NCI-H128 (cell line): Measurements from ENCODE around the gene ANKS1A.

Source experiments
- DNase-seq: peaks from one replicate; lab custom pipeline; 2025; ENCODE audit not compliant: unreplicated experiment; lab: John Stamatoyannopoulos, UW

The ANKS1A gene

DNA sequence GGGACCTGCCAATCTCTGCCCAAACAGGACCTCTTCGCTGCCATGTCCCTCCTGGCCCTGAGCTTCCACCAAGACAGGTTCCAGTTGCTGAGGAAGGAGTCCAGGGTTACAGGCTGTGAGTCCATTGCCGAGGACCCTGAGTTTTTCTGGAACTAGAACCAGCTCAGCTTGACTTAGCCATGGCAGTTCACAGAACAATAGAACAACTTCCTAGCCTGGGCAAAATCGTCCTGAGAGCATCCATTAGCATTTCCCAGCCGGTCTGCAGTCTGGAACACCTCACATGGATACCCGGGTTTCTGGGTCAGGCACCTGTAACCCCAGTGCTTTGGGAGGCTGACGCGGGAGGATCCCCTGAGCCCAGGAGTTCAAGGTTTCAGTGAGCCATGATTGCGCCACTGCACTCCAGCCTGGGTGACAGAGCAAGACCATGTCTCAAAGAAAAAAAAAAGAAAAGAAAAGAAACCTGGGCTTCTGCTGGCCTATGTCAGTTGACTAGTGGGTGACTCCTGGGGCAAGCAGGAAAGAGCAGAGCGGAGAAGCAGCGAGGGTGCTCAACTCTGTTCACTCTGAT is 161.8 kb downstream of the ANKS1A start:
- no peak for DNase-seq

DNA sequence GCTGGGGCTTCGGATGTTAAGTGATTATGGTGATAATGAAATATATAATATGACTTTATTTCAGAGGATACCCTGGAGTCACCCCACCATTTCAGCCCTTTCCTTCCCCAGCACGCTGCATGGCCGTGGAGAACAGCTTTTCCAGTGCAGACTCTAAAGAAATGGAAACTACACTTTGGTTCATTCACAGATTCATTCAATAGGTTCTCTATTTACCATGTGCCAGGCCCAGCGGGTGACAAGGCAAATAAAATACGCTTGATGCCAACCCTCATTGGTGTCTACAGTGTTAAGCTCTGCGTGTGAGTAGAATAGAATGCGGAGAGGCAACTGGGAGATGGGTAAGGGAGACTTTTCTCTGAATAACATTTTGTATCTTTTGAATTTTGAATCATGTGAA is 162.3 kb downstream of the ANKS1A start:
- no peak for DNase-seq

DNA sequence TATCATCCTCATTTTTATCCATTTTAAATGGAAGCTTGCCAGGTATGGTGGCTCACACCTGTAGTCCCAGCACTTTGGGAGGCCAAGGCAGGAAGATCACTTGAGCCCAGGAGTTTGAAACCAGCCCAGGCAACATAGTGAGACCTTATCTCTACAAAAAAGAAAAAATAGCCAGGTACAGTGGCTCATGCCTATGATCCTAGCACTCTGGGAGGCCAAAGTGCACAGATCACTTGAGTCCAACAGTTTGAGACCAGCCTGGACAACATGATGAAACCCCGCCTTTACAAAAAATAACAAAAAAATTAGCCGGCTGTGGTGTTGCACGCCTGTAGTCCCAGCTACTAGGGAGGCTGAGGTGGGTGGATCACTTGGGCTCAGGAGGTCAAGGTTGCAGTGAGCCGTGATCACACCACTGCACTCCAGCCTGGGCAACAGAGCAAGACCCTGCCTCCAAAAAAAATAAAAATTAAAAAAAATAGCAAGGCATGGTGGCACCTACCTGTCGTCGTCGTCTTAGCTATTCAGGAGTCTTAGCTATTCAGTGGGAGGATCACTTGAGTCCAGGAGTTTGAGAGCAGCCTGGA is 163.0 kb downstream of the ANKS1A start:
- DNase-seq: no peak

DNA sequence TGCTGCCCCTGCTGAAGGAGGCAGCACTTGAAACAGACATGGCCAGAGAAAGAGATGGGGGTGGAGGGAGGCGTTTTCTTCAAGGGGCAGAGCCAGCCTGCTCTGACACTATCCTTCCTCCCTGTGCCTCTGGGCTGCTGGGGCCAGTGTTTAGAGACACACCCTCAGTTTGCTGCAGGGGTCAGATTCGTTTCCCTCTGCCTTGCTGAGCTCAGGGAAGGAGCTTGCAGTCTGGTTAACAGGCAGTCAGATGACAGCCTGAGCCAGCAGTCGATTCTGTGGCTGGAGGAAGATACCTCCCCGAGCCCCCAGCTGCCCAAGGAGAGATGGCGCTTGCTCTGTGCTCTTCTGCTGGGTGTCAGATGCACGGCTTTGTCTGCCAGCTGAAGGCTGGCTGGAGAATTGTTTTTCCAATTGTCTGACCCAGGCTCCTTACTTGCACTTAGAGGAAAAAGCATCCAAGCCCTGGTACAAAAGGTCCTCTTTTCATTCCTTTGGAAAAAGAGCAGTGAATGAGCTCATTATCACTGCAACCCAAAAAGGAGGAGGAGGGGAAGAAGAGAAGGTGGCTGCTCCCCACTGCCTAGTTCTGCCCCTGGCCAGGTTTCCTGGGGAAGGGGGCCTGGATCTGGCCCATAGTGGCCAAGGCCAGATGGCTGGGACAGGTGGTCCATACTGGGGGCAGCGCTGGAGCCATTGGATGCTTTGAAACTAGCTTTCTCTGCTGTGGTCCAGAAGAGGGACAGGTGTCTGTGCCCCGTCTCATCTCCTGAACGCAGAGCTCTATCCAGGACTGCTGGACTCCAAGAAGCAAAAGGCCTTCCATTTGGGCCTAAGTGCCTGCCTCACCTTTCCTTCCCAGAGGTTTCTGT is 163.9 kb downstream of the ANKS1A start:
- DNase-seq: no peak

DNA sequence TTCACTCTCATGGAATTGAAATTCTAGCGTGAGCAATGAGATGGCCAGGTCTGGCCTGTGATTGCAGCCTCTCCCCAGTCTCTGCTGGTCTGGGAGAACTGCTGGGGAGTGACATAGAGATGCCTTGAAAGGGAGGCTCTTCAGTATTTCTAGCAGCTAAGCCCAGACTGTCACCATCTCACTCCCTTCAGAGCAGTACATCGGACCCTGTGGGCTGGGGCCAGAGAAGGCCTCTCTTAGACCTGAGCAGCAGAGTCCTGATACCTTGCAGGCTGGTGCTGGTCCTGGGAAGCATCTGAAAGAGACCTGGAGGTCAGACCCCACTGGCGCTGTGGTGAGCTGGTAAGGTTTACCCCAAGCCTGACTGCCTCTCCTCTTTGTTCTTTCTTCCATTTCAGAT is 164.6 kb downstream of the ANKS1A start:
- no peak for DNase-seq

DNA sequence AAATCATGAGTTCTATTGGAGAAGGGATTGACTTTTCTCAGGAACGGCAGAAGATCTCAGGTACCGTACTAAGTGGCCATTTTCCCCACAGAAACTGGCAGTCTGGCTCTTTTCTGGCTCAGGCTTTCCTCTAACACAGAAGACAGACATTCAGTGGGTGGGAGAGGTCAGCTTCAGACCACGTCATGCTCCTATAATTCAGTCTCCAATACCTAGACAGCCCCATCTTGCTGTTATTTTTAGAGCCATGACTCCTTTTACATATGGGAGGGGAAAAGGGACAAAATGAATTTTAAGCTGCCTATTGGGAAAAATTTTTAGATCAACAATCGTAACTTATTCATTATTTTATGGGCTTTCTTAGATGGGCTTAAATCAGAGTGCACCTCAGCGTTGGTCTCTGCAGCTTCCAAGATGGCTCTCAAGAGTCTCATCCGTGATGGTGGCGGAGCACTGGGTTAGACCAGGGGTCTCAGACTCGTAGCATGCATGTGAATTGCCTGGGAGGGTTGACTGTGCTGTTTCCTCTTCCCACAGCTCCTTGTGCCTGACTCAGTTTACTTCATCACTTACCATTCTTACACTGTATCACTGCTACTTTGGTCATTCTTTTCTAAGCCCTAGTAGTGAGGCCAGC is 165.2 kb downstream of the ANKS1A start:
- no peak for DNase-seq

DNA sequence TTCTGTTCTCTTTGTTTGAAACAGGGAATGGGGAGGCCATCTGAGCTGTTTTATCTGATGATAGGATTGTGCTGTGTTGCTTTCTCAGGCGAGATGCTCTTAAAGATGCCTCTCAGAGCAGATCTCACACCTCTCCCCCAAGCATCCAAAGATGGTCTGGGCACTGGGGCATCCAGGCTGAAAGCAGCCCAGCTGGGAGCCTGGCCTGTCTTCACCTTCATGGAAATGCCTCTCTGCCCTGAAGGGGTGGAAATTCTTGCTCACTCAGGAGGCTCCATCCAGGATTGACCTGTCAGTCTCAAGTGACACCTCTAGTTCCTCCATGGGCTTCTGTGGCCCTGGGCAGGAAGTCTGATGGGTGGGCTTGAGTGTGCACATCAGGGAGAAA is 165.7 kb downstream of the ANKS1A start:
- DNase-seq: no peak

DNA sequence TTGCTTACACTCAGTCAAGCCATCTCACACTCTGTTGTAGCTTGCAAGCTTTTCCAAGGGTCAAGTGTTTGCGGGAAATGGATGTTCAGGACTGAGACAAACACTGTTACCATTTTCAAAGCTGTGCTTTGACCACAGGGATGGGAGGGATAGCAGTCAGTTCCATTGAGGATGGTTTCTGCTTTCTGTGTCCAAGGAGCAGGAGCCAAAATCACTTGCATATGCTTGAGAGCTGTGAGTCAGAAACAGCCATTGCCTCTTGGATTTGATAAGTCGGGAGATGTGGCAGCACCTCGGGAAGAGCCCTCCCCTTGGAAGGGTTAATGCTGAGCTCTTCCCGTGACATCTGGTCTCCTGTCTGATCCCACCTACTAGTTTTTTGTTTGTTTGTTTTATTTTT is 166.8 kb downstream of the ANKS1A start:
- DNase-seq: no peak

DNA sequence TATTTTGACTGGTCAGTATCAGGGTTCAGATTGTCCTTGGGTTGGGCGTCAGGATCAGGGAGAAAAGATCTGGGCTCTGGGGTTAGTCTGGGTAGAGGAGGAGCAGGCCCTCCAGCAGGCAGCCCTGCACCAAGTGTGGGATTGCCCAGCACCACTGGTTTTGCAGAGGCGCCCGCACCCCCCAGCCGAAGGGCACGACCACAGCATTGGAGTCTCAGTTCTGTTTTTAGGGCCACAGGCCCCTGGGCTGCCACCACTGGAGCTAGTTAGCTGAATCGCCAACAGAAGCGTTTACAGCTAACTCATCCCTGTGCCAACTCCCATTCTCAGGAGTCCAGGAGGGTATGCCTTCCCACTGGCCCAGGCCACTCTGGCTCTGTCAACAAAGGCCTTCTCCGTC is 167.9 kb downstream of the ANKS1A start:
- no peak for DNase-seq

DNA sequence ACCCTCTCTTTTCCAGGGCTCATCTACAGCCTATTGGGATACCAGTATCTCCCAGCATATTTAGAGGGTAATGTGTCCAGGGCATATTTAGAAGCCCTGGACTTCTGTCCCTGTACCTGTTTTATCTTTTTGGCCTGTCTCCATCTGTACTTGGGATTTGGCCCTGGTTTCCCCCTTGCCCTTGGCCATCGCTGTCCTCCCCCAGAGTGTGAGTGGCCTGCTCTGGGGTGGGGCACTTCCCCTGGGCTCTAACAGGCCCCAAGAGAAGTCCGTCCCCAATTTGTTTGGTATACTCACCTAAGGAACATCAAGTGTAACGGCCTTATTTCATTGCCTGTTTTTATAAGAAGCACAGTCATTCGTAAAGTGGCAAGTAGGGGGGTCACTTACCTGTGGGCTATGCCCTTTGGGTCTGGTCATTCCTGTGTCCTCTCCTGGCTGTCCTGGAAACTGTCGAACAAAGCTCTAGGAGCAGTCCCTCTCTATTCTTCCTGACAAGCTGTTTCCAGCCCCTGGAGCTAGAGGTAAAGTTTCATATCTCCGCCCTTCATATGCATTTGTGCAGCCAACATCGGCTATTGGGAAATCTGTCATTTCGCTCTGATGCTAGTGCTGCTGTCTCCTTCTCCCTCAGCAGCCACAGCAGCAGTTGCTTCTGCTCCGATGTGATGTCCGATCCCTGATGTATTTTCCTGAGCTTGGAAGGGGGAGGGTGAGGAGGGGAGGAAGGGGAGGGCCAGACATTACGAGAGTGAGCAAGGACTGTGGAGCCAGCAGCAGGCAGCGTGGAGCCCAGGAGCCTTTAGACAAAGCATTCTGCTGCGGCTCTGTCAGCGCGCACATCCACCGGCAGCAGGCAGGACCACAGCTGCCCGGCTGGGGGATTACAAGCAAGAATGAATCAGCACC is 168.6 kb downstream of the ANKS1A start:
- no peak for DNase-seq

DNA sequence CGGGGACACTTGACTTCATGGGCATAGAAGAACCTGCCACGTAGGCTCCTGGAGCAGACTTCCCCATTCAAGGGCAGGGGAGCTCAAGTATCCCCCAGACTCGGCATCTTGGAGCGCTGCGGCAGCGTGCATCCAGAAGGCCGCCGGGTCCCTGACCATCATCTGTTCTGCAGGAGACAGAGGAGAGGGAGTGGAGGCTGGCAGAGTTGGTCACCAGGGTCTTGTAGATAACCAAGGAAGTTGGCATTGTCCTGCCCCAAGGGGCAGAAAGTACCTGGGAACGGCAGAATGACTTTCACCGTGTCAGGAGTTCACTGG is 169.3 kb downstream of the ANKS1A start:
- no peak for DNase-seq

DNA sequence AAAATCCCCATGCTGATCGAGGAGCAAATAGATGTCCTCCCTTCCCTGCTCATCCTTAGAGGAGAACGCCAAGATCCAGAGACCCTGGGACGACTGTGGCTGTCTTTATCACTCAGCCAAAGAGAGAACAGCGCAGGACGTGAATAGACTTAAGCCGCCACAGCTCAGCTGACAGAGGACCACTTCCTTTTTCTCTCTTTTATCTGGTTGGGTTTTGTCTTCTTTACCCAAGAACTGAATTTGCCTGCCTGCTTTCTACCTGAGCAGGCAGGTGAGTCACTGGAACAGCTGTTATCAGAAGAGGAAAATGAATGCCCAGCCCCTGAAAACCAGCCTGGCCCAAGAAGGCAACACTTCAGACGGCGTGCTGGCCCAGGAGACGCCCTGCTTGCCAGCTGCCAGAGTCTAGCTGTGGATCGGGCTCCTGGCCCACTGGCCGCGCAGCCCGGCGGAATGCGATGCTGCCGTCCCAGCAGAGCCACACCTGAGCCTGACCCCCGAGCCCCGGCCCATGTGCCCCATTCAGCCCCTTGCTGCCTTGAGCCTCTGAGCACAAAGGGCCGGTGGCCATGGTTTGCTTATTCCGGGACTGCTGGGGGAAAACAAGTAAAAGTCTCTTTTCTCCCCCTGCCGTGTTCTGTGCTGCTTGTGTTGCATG is 169.9 kb downstream of the ANKS1A start:
- no peak for DNase-seq

DNA sequence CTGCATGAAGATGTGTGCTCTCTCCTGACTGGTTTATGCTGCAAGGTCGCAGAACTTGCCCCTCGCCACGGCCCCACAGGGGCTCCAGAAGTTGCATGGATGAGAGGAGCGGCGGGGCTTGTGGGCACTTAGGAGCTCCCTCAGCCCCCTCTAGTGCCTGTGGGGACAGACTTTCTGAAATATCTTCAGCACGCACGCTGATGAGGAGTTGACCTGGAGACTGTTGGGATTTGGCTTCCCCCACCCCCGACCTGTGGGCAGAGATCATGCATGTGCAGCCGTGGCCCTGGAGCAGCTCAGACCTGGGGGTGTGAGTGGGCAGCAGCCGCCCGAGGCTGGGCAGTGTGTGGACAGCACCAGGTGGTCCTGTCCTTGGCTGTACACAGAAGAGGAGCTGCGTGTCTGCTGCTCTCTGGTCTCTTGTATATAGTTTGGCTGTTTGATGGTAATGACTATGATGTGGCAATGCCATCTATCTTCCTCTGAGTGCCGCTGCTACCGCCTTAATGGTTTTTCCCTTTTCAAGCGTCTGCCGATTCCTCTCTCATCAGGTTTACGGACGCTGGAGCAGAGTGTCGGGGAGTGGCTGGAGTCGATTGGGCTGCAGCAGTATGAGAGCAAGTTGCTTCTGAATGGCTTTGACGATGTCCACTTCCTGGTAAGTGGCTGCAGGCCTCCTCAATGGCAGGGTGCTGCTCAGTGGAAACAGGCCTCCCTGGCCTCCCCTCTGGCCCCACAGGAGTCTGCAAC is 170.7 kb downstream of the ANKS1A start:
- DNase-seq: no peak

DNA sequence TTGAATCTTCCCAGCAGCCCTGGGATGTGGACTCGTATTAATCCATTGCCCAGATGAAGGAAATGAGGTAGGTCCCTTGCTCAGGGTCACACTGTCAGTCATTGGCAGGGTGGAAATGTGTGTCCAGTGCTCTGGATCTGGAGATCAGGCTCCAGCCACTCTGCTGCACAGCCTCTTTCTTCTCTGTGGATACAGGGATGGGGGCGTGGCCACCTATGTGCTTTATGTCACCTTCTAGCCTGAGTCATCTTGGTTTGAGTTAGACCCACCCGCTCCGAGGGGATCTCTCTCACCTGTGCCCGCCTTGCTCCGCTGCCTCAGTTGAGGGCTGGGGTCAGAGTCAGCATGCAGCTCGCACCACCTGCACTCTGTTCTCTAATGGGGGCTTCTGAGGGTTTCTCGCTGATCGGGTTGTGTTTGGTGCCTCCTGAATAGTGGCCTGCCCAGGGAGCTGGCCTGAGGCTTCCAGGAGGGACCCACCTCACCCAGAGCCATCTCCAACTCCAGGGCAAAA is 172.1 kb downstream of the ANKS1A start:
- no peak for DNase-seq

DNA sequence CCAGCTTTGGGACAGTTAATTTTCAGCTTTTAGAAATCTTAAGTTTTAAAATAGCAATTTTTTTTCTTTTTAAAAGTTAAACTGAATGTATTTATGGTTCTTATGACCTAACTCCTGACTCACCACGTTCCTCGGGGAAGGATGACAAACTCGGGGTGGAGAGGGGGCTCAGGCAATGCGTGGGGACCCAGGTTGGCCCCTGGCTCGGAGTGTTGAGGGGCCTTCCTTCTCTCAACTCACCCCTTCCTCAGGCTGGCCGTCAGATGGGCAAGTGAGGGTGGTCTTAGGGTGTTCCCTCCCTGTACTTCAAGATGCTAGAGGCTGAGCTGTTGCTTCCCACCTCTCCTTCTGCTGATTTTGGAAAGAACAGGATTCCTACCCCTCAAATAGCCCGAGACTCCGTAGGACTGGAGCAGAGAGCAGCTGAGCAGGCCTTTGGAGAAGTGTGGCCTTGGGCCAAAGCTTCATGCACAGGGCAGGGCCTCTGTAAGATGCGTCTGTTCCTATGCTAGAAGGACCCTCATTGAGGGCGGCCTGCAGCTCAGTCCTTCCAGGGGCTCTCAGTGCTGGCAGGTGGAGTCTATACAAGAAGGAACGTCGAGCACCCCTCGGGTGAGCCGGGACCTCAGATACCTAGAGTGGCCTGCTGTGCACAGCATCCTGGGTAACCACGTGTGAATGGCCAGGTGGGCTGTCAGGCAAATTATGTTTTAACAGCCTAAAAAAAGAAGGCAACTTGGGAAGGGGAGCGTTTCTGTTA is 172.8 kb downstream of the ANKS1A start:
- DNase-seq: no peak

DNA sequence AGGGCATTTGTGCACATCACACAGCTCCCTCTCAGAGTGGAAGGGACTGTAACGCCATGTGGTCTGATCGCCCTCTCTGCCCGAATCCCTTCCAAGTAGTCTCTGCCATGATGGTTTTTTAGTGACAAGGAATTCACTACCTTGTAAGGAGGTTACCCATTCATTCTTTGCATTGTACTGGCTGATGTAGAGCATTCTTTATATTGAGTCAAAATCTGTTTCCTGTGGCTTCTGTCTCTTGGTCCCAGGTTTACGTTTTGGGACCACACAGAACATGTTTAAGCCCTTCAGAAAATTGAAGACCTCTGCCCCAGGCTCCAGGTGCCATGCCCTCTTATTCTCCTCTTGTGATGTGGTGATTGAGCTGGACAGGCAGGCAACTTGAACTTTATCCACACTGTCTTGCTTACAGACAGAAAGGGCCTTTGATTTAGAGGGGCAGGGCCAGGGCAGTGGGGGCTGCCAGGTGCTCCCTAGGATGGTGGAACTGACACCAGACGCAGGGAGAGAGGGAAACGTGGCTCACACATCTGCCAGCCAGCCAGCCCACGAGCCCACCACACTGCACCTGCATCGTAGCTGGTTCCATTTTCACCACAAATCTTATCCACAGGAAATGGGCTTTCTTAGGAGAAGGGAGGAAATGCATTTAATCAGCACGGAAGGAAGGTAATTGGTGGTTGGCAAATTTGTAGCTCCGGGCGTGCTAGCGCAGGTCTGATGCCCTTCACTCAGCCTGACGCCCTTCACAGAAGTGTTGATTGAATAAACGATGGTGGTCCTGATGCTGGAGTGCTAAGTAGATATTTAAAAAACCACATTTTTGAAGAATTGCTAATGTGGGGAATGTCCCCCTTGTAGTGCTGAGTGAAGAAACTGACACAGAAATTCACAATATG is 173.9 kb downstream of the ANKS1A start:
- no peak for DNase-seq

DNA sequence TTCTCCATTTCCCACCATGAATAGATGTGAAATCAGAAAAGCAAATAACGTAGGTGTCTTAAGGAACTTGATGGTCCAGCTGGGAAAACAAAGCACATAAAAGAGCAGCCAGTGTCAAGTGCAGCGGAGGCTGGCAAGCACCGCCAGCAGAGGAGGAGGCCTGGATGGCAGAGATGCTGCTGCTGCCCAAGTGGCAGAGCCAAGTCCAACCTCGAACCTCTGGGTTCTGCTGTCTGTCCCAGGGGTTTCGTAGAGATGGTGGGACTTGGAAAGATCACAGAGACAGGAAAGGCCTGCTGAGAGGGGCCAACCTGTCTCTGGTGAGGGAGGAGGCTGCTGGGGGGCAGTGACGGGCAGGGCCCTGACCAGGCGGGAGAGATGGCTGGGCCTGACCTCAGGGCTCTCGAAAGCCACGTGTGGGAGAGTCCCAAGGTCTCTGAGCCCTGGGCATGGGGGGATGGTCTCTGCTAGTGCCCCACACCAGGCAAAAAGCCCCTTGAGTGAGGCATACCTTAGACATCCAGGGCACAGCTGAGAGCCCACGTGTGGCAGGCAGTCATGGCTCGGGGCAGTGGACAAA is 174.7 kb downstream of the ANKS1A start:
- DNase-seq: no peak

DNA sequence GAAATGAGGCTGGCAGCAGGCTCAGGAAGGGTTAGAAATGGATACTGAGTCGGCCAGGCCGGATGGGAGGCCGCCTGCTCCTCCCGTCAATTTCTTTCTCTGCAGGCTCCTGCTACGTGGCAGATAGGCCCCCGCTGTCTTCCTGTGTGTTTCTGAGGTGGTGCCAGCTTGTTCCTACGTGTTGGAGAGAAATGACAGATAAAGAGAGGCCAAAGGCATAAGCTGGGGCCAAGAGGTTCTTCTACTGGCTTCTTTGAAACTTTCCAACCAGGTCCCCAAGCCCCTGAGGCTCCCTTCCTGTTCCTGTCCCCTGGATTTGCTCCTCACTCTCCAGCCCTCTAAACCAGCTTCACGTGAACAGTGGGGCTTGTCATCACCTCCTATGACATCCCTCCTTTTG is 175.2 kb downstream of the ANKS1A start:
- DNase-seq: no peak
